NCI-H2227 (cell line): ENCODE data around the gene CYP3A5.
"Not testable (repeated sequence)": the region's sequence is repeated elsewhere in the genome, so short reads cannot be mapped to it uniquely, and the experiment has no call there.

ENCODE experiments used
- DNase-seq: peaks from one replicate; lab custom pipeline; 2025; ENCODE audit not compliant: unreplicated experiment; lab: John Stamatoyannopoulos, UW

Gene CYP3A5

GRCh38 chr7:99679400-99680191 lies at the start of gene CYP3A5:
TSS of gene CYP3A5 (minus strand) at chr7:99679996. CDS start at chr7:99679896, 100 bp downstream.
- no peak for DNase-seq

- DNase-seq: no peak
Observed at GRCh38 chr7:99728615-99729014, 48.8 kb upstream of the CYP3A5 start.

- not testable (repeated sequence) for DNase-seq
Observed at GRCh38 chr7:99723201-99723600, 43.4 kb upstream of the CYP3A5 start.

GRCh38 chr7:99720800-99721595 lies 41.2 kb upstream of the CYP3A5 start:
- DNase-seq: no peak

- DNase-seq: no peak
Observed at GRCh38 chr7:99719996-99720769, 40.4 kb upstream of the CYP3A5 start.

GRCh38 chr7:99713995-99714570 lies 34.3 kb upstream of the CYP3A5 start:
- DNase-seq: no peak

- no peak for DNase-seq
Observed at GRCh38 chr7:99709838-99710578, 30.2 kb upstream of the CYP3A5 start.

- DNase-seq: no peak
Observed at GRCh38 chr7:99709260-99709659, 29.5 kb upstream of the CYP3A5 start.

GRCh38 chr7:99707096-99707495 lies 27.3 kb upstream of the CYP3A5 start:
- peak; percentile 17 for DNase-seq

- DNase-seq: peak; percentile 16
Observed at GRCh38 chr7:99699946-99700345, 20.1 kb upstream of the CYP3A5 start.

- DNase-seq: not testable (repeated sequence)
Observed at GRCh38 chr7:99698867-99699730, 19.3 kb upstream of the CYP3A5 start.

GRCh38 chr7:99694912-99695304 lies 15.1 kb upstream of the CYP3A5 start:
- DNase-seq: no peak

GRCh38 chr7:99694201-99694911 lies 14.6 kb upstream of the CYP3A5 start:
- no peak for DNase-seq

- DNase-seq: peak; percentile 59
Observed at GRCh38 chr7:99693427-99694200, 13.8 kb upstream of the CYP3A5 start.

- DNase-seq: no peak
Observed at GRCh38 chr7:99693100-99693426, 13.3 kb upstream of the CYP3A5 start.

- not testable (repeated sequence) for DNase-seq
Observed at GRCh38 chr7:99692563-99692962, 12.8 kb upstream of the CYP3A5 start.

GRCh38 chr7:99691658-99692057 lies 11.9 kb upstream of the CYP3A5 start:
- not testable (repeated sequence) for DNase-seq

GRCh38 chr7:99690918-99691317 lies 11.1 kb upstream of the CYP3A5 start:
- DNase-seq: not testable (repeated sequence)
